ENCODE measurements around the gene BATF2. TPM values are rescaled to one million over a fixed set of nuclear protein-coding genes. Genes with fewer than 3 reads are reported as not detected.
"Not testable (repeated sequence)": the region's sequence is repeated elsewhere in the genome, so short reads cannot be mapped to it uniquely, and the experiment has no call there.

BATF2 gene
- total RNA-seq, 1 donor from 2014 or later = 0.24 TPM

GRCh38 chr11:65013888-65014725, 17.3 kb upstream of the BATF2 start, which contains the start of gene ARL2:
TSS of gene ARL2 (plus strand) at chr11:65014160. CDS start at chr11:65014208, 48 bp downstream.
- H3K9me3 Mint-ChIP-seq = no peaks in the 10 kb centered on the region
- ATAC-seq (ENCODE audit: low read depth) (peak; percentile 80), DNase-seq (peak; percentile 89)
- peaks cover 26% of the 10 kb centered on the region for H3K4me1 Mint-ChIP-seq
- peak within 1 kb of the TSS; percentile 96 for H3K27ac Mint-ChIP-seq
- ChIA-PET CTCF (interaction anchor here (0.6 to 2.8 kb wide), 20 partner anchors 8 to 376 kb away, joined by 3 to 15 read pairs (median 4); partner anchors contain the start of genes ATG2A, BATF2, CDC42BPG and CDCA5), POLR2A (interaction anchor here (0.6 to 2.4 kb wide), 23 partner anchors 13 to 601 kb away, joined by 3 to 13 read pairs (median 5); partner anchors contain the start of genes ATG2A, BATF2, MAJIN and PCNX3)
- intact Hi-C loops (cut with micrococcal nuclease) = loop anchor here (1.0 to 5.0 kb wide), 18 partner anchors 13 to 318 kb away; partner anchors contain the start of genes ATG2A, CAPN1, CDCA5 and DPF2
- peaks cover 20% of the 10 kb centered on the region for H3K36me3 Mint-ChIP-seq (ENCODE audit: low read depth)
- peak; percentile 54 for TF ChIP-seq CTCF (IDR thresholded peaks at IDR 0.05)
- H3K4me3 Mint-ChIP-seq = peak within 1 kb of the TSS; percentile 90
- no peaks in the 10 kb centered on the region for H3K27me3 Mint-ChIP-seq

DNA sequence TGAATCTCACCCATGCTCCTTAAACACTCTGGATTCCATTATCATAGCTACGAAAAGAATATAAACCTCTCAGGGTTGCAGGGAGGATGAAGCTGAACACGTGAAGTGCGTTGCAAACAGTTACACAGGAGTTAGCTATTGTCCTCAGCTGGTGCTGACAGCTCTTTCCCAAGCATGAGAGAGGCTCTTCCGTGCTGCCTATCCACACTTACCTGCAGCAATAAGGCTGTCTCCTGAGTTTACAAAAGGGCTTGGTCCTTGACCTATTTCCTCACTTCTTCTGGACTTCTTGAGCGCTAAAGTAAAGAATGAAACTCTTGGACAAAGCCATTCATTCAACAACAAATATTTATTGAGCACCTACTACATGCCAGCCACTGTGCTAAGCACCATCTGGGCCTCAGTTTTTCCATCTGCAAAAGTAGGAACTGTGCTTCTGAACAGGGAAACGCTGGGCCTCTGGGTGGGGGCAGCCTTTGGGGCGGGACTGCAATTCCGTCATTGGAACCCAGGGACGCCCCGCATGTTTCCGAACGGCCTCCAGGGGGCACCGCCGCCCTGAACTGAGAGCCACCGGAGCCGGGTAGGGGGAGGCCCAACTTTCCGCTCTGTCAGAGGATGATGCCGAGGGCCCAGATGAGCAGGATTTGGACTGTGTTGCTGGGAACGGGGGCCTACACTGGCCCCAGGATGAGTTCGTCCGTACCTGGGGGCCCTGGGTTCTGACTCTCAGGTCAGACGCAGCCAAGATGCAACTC, 16.5 kb upstream of the BATF2 start:
- peaks cover 26% of the 10 kb centered on the region for H3K4me1 Mint-ChIP-seq
- DNase-seq = peak; percentile 84
- CTCF ChIA-PET = interaction anchor here (0.6 to 2.8 kb wide), 20 partner anchors 9 to 377 kb away, joined by 3 to 15 read pairs (median 4); partner anchors contain the start of genes ATG2A, BATF2, CDC42BPG and CDCA5
- H3K4me3 Mint-ChIP-seq = peak overlapping the region; percentile 90
- intact Hi-C loops (cut with micrococcal nuclease) = loop anchor here (1.0 to 5.0 kb wide), 10 partner anchors 41 to 319 kb away; partner anchors contain the start of genes ATG2A, CAPN1, DPF2 and MAJIN
- H3K9me3 Mint-ChIP-seq = no peaks in the 10 kb centered on the region
- no peaks in the 10 kb centered on the region for H3K27me3 Mint-ChIP-seq
- POLR2A ChIA-PET = interaction anchor here (0.7 to 2.4 kb wide), 19 partner anchors 14 to 602 kb away, joined by 3 to 13 read pairs (median 5); partner anchors contain the start of genes ATG2A, BATF2, MAJIN and PCNX3
- H3K27ac Mint-ChIP-seq = peak overlapping the region; percentile 96
- peaks cover 16% of the 10 kb centered on the region for H3K36me3 Mint-ChIP-seq (ENCODE audit: low read depth)
- peak; percentile 83 for ATAC-seq (ENCODE audit: low read depth)
- no peak for TF ChIP-seq CTCF (IDR thresholded peaks at IDR 0.05)

DNA sequence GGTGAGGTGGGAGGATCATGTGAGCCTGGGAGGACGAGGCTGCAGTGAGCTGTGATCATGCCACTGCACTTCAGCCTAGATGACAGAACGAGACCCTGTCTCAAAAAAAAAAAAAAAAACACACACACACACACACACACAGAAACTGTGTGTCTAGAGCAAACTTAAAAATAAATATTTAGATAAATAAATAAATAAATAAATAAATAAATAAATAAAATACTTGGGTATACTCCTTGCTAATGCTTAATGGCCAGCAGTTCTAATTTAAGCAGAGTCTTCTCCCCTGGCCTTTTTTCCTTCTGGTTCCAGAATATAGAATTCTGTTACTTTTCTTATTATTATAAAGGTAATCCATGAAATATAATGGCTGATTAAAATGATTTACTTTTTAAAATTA, 12.1 kb upstream of the BATF2 start:
- H3K4me1 Mint-ChIP-seq = peaks cover 9% of the 10 kb centered on the region
- no peaks in the 10 kb centered on the region for H3K9me3 Mint-ChIP-seq
- no peak overlapping the region for H3K27ac Mint-ChIP-seq
- intact Hi-C loops (cut with micrococcal nuclease) = no loop called here
- no peak overlapping the region for H3K4me3 Mint-ChIP-seq
- no peaks in the 10 kb centered on the region for H3K27me3 Mint-ChIP-seq
- ChIA-PET CTCF (no interaction called here), POLR2A (interaction anchor here (0.6 to 0.7 kb wide), 3 partner anchors 9 to 160 kb away, joined by 3 to 11 read pairs (median 7); no protein-coding TSS in a partner anchor)
- no peak for DNase-seq
- no peak for TF ChIP-seq CTCF (IDR thresholded peaks at IDR 0.05)
- no peak for ATAC-seq (ENCODE audit: low read depth)
- peaks cover 2% of the 10 kb centered on the region for H3K36me3 Mint-ChIP-seq (ENCODE audit: low read depth)

DNA sequence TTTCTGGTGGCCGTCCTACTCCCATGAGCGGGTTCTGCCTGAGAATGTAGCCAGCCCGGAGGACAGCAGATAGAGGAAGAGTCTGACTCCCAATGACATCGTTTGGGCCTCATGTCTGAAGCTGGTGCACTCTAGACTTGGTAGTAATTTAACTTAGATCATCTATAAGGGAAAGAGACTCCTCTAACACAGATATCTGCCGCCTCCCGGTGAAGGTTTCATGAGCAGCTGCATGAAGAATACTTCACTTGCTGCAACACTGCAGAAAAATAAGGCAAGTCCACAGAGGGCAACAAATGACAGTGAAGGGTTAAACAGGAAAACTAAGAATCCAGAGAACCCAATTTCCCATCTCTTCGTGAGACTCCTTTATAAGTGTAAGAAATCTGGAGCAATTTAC, 11.2 kb upstream of the BATF2 start:
- Mint-ChIP-seq H3K9me3 (no peaks in the 10 kb centered on the region), H3K4me3 (no peak overlapping the region), H3K36me3 (ENCODE audit: low read depth) (no peaks in the 10 kb centered on the region), H3K4me1 (peaks cover 3% of the 10 kb centered on the region), H3K27me3 (no peaks in the 10 kb centered on the region), H3K27ac (no peak overlapping the region)
- POLR2A ChIA-PET = interaction anchor here (0.7 kb wide), 2 partner anchors 8 to 159 kb away, joined by 7 to 11 read pairs; no protein-coding TSS in a partner anchor
- intact Hi-C loops (cut with micrococcal nuclease) = no loop called here
- DNase-seq = no peak
- no peak for ATAC-seq (ENCODE audit: low read depth)
- CTCF ChIA-PET = no interaction called here
- no peak for TF ChIP-seq CTCF (IDR thresholded peaks at IDR 0.05)

GRCh38 chr11:65003968-65004367, 7.2 kb upstream of the BATF2 start:
- DNase-seq; H3K36me3 Mint-ChIP-seq (ENCODE audit: low read depth); POLR2A ChIA-PET; CTCF ChIA-PET; ATAC-seq (ENCODE audit: low read depth); H3K9me3 Mint-ChIP-seq; intact Hi-C loops (cut with micrococcal nuclease); H3K4me3 Mint-ChIP-seq; H3K4me1 Mint-ChIP-seq; H3K27ac Mint-ChIP-seq; H3K27me3 Mint-ChIP-seq: not testable (repeated sequence)
